H1 (cell line): ENCODE measurements around the gene PTMA. TPM values are rescaled to one million over a fixed set of nuclear protein-coding genes. Genes with fewer than 3 reads are reported as not detected.

Experiments used
- CTCF ChIA-PET: fragments of 300-600 bp; sonication (Branson Sonifier 250); formaldehyde crosslinking; loops from one replicate; lab custom pipeline; 2021; ENCODE audit not compliant: partially characterized antibody; lab: Charles Lee
- POLR2A ChIA-PET: fragments of 300-600 bp; sonication (Branson Sonifier 250); formaldehyde crosslinking; loops from one replicate; lab custom pipeline; 2021; ENCODE audit warnings: inconsistent platforms; ENCODE audit not compliant: partially characterized antibody; lab: Charles Lee
- DNase-seq, 2 experiments: peaks; one replicate each; pipeline versions ENCODE4 v3.0.0 to v3.0.0-alpha.2; 2010 to 2022; ENCODE audit warnings: low spot score in 2 of 2, low read depth in 1 of 2, mixed read lengths in 1 of 2
- FAIRE-seq: peaks from 2 replicates; lab custom pipeline; 2011; peaks lifted over from hg19 to GRCh38; lab: Jason Lieb, UNC
- H2AFZ ChIP-seq: 2 replicates; pipeline ENCODE4 v1.8.1; 2012; ENCODE audit warnings: low read length, inconsistent platforms
- H2AK5ac ChIP-seq: 2 replicates; pipeline ENCODE4 v1.6.1; 2013; ENCODE audit warnings: low read depth, low read length
- H2BK120ac ChIP-seq: replicated peaks from 2 replicates; pipeline ENCODE3; 2013; ENCODE audit warnings: low read depth, low read length, inconsistent platforms
- H2BK12ac ChIP-seq: 2 replicates; pipeline ENCODE4 v1.6.1; 2013; ENCODE audit warnings: low read depth, low read length
- H2BK15ac ChIP-seq: 2 replicates; pipeline ENCODE4 v1.6.1; 2013; ENCODE audit warnings: low read length
- H2BK20ac ChIP-seq: 2 replicates; pipeline ENCODE4 v1.6.1; 2013; ENCODE audit warnings: low read length
- H2BK5ac ChIP-seq: 2 replicates; pipeline ENCODE4 v1.6.1; 2013; ENCODE audit warnings: low read depth, low read length
- H3K14ac ChIP-seq: 2 replicates; pipeline ENCODE4 v1.6.1; 2013; ENCODE audit warnings: inconsistent platforms; ENCODE audit not compliant: insufficient read length
- H3K18ac ChIP-seq: 2 replicates; pipeline ENCODE4 v1.6.1; 2013; ENCODE audit warnings: low read length; ENCODE audit errors: extremely low read depth
- H3K23ac ChIP-seq: 2 replicates; pipeline ENCODE4 v1.6.1; 2013; ENCODE audit warnings: inconsistent platforms; ENCODE audit not compliant: insufficient read length
- H3K23me2 ChIP-seq: 2 replicates; pipeline ENCODE4 v1.6.1; 2013; ENCODE audit warnings: low read depth, low read length
- H3K27ac ChIP-seq: 2 replicates; pipeline ENCODE4 v1.6.1; 2011; ENCODE audit warnings: low read depth, low read length, inconsistent platforms
- H3K27me3 ChIP-seq, 4 experiments: replicated peaks in 1 of 4; 1 replicate in 1 of 4; 2 replicates in 3 of 4; pipeline versions ENCODE4 v1.6.1 to v1.8.1; 2011 to 2013; ENCODE audit warnings: low read length in 3 of 4, mild to moderate bottlenecking in 3 of 4, inconsistent platforms in 2 of 4, mixed read lengths in 2 of 4, moderate library complexity in 1 of 4; ENCODE audit not compliant: control insufficient read depth in 3 of 4, insufficient read depth in 3 of 4; ENCODE audit errors: extremely low read depth in 1 of 4
- H3K36me3 ChIP-seq, 4 experiments: 2 replicates each; pipeline versions ENCODE4 v1.6.1 to v1.8.1; 2011 to 2013; ENCODE audit warnings: mild to moderate bottlenecking in 4 of 4, low read length in 3 of 4, moderate library complexity in 2 of 4, control low read depth in 1 of 4, inconsistent platforms in 1 of 4; ENCODE audit not compliant: insufficient read depth in 4 of 4, control insufficient read depth in 2 of 4
- H3K4ac ChIP-seq: replicated peaks from 2 replicates; pipeline ENCODE3; 2013; ENCODE audit warnings: low read length, low read depth, mixed read lengths, inconsistent platforms; ENCODE audit not compliant: insufficient read length
- H3K4me1 ChIP-seq, 4 experiments: replicated peaks in 1 of 4; 1 replicate in 1 of 4; 2 replicates in 3 of 4; pipeline versions ENCODE4 v1.6.1 to v1.8.1; 2011 to 2013; ENCODE audit warnings: low read length in 3 of 4, inconsistent platforms in 2 of 4, mixed read lengths in 1 of 4; ENCODE audit not compliant: insufficient read depth in 4 of 4, control insufficient read depth in 3 of 4
- H3K4me2 ChIP-seq, 2 experiments: 2 replicates each; pipeline versions ENCODE4 v1.6.1 to v1.8.1; 2011 to 2013; ENCODE audit warnings: low read depth in 2 of 2, low read length in 2 of 2, control low read depth in 1 of 2, inconsistent platforms in 1 of 2, mild to moderate bottlenecking in 1 of 2; ENCODE audit not compliant: insufficient read depth in 1 of 2
- H3K4me3 ChIP-seq, 4 experiments: fragments of 200-600, 300-600 bp in 1 of 4; sonication (generic), shearing (Covaris generic), sonication (Bioruptor Twin) in 1 of 4; 2 replicates each; pipeline versions ENCODE4 v1.5.1 to v1.8.1; 2011 to 2016; ENCODE audit warnings: low read length in 4 of 4, low read depth in 3 of 4, control low read depth in 2 of 4, inconsistent platforms in 2 of 4, mild to moderate bottlenecking in 2 of 4, mixed read lengths in 1 of 4, moderate library complexity in 1 of 4; ENCODE audit not compliant: insufficient read depth in 2 of 4; ENCODE audit errors: extremely low read depth in 1 of 4
- H3K56ac ChIP-seq: replicated peaks from 2 replicates; pipeline ENCODE3; 2013; ENCODE audit warnings: low read depth, mild to moderate bottlenecking, mixed read lengths, low read length, inconsistent platforms; ENCODE audit not compliant: insufficient read length
- H3K79me1 ChIP-seq: 2 replicates; pipeline ENCODE4 v1.6.1; 2013; ENCODE audit warnings: low read depth, low read length, control low read depth
- H3K79me2 ChIP-seq, 2 experiments: 2 replicates each; pipeline versions ENCODE4 v1.6.1 to v1.8.1; 2012 to 2013; ENCODE audit warnings: low read length in 2 of 2, mild to moderate bottlenecking in 2 of 2, inconsistent platforms in 1 of 2; ENCODE audit not compliant: insufficient read depth in 2 of 2, control insufficient read depth in 1 of 2
- H3K9ac ChIP-seq, 4 experiments: replicated peaks in 1 of 4; 1 replicate in 1 of 4; 2 replicates in 3 of 4; pipeline versions ENCODE4 v1.6.1 to v1.8.1; 2011 to 2013; ENCODE audit warnings: low read depth in 3 of 4, low read length in 3 of 4, control low read depth in 2 of 4, mild to moderate bottlenecking in 2 of 4, moderate library complexity in 2 of 4, inconsistent platforms in 1 of 4; ENCODE audit errors: extremely low read depth in 1 of 4
- H3K9me3 ChIP-seq, 2 experiments: 2 replicates each; pipeline versions ENCODE4 v1.6.1 to v1.8.1; 2012 to 2013; ENCODE audit warnings: mild to moderate bottlenecking in 2 of 2, moderate library complexity in 2 of 2, control low read depth in 1 of 2, inconsistent platforms in 1 of 2, low read depth in 1 of 2, low read length in 1 of 2, mixed read lengths in 1 of 2; ENCODE audit not compliant: insufficient read depth in 2 of 2
- H4K20me1 ChIP-seq, 2 experiments: replicated peaks in 1 of 2; 2 replicates each; pipeline versions ENCODE3 to v1.8.1; 2011 to 2013; ENCODE audit warnings: inconsistent platforms in 2 of 2, low read length in 2 of 2, mild to moderate bottlenecking in 1 of 2; ENCODE audit not compliant: insufficient read depth in 2 of 2, control insufficient read depth in 1 of 2
- H4K5ac ChIP-seq: 2 replicates; pipeline ENCODE4 v1.6.1; 2013; ENCODE audit warnings: low read length, low read depth, mixed read lengths, inconsistent platforms; ENCODE audit not compliant: insufficient read length
- H4K8ac ChIP-seq: 2 replicates; pipeline ENCODE4 v1.8.0; 2013; ENCODE audit warnings: mild to moderate bottlenecking, moderate library complexity, low read length, inconsistent platforms; ENCODE audit not compliant: insufficient read depth; ENCODE audit errors: extremely low read depth
- H4K91ac ChIP-seq: replicated peaks from 2 replicates; pipeline ENCODE3; 2013; ENCODE audit warnings: low read length, mixed read lengths, inconsistent platforms; ENCODE audit not compliant: insufficient read length
- HDAC6 ChIP-seq: IDR thresholded peaks from one replicate; pipeline ENCODE4 v1.7.1; 2012; ENCODE audit warnings: low read depth, mild to moderate bottlenecking, inconsistent platforms, low read length, moderate library complexity
- WGBS, 2 experiments: shearing (Covaris generic) in 1 of 2; methylation state at CpG; one replicate each; pipeline versions ENCODE4 v1.1.6 to v1.1.7; 2013 to 2015; ENCODE audit warnings: low lambda C conversion rate in 2 of 2, mixed read lengths in 2 of 2, inconsistent platforms in 1 of 2, low coverage in 1 of 2, missing lambda C conversion rate in 1 of 2; ENCODE audit not compliant: insufficient replicate concordance in 2 of 2, insufficient coverage in 1 of 2, insufficient read length in 1 of 2; ENCODE audit errors: extremely low coverage in 1 of 2, missing lambda C conversion rate in 1 of 2; 5-methylcytosine and 5-hydroxymethylcytosine counted together
- polyA plus RNA-seq, 7 experiments: library from polyadenylated mRNA; depleted of rRNA in 3 of 7; stranded (reverse) in 5 of 7; unstranded in 2 of 7; fragments of >200 nt in 5 of 7; fragments of 200-250 nt in 2 of 7; gene quantifications; 1 replicate in 5 of 7; 2 replicates in 1 of 7; 4 replicates in 1 of 7; pipeline versions ENCODE4 v1.2.1 to v1.2.3, GENCODE V29; 2011 to 2013; ENCODE audit warnings: missing spikeins in 2 of 7, mixed read lengths in 2 of 7
- total RNA-seq: library from RNA; stranded (reverse); fragmentation: NEBNext Ultra II Directional; extraction: Animal tissue kit (Norgen Biotek cat#: 25700); gene quantifications from 2 replicates; pipeline ENCODE4 v1.2.1, GENCODE V29; 2021
- TF ChIP-seq, protein P1 (sequence below): IDR thresholded peaks from 2 replicates; pipeline ENCODE4 v1.6.1; 2012; ENCODE audit warnings: inconsistent platforms

The PTMA gene
- total and polyA plus RNA-seq, 2 of the 8 experiments (the other 6 are each of a cell fraction or from before 2014, with no cell fraction given) = 683 to 2,680 TPM

GRCh38 chr2:231689124-231689893, 19.0 kb upstream of the PTMA start:
- H4K8ac ChIP-seq = no peak overlapping the region
- H2AFZ ChIP-seq = no peak overlapping the region
- no peak overlapping the region for H3K14ac ChIP-seq
- no peak overlapping the region for H3K18ac ChIP-seq
- H3K23ac ChIP-seq = no peak overlapping the region
- no peak overlapping the region for H3K27ac ChIP-seq
- WGBS, 2 experiments = 85% methylated on average over 14 of the region's 15 CpGs; no CpG with 5 or more reads in 1 of the 2 experiments
- H3K4ac ChIP-seq = no peak overlapping the region
- no peak overlapping the region for H4K5ac ChIP-seq
- no peak overlapping the region for H3K4me2 ChIP-seq
- peak overlapping the region; percentile 5; the same call in 1 of the 2 replicates for H2BK15ac ChIP-seq
- H2BK5ac ChIP-seq = peak overlapping the region; percentile 7; the same call in 1 of the 2 replicates
- H2BK12ac ChIP-seq = peak overlapping the region; percentile 35; the same call in 1 of the 2 replicates
- no peaks in the 10 kb centered on the region for H3K79me2 ChIP-seq
- H3K79me1 ChIP-seq = no peaks in the 10 kb centered on the region
- no peaks in the 10 kb centered on the region for H3K9me3 ChIP-seq
- ChIA-PET CTCF (interaction anchor here (0.6 to 31.4 kb wide), 6 partner anchors 13 to 100 kb away, joined by 3 to 555 read pairs (median 72); no protein-coding TSS in a partner anchor), POLR2A (interaction anchor here (0.6 to 27.8 kb wide), 8 partner anchors 12 to 77 kb away, joined by 3 to 1080 read pairs (median 14); partner anchors contain the start of gene PTMA)
- no peaks in the 10 kb centered on the region; the same call in 1 of the 2 replicates for H3K23me2 ChIP-seq
- 0 out of 2 replicates have a peak overlapping the region, but pooled peaks have one; percentile 2 for H2BK20ac ChIP-seq
- TF ChIP-seq, protein P1, sequence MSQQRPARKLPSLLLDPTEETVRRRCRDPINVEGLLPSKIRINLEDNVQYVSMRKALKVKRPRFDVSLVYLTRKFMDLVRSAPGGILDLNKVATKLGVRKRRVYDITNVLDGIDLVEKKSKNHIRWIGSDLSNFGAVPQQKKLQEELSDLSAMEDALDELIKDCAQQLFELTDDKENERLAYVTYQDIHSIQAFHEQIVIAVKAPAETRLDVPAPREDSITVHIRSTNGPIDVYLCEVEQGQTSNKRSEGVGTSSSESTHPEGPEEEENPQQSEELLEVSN = no peak
- no peak for TF ChIP-seq HDAC6
- no peaks in the 10 kb centered on the region for H3K27me3 ChIP-seq
- peaks cover 4 to 37% (median 19%) of the 10 kb centered on the region in 4 experiments for H3K4me1 ChIP-seq
- peak overlapping the region; percentile 89 for H2AK5ac ChIP-seq
- no peak overlapping the region; a peak in 1 of 7 replicates for H3K9ac ChIP-seq
- H3K36me3 ChIP-seq = no peaks in the 10 kb centered on the region
- H3K56ac ChIP-seq = no peak overlapping the region
- H4K20me1 ChIP-seq = peaks cover 0 to 1% of the 10 kb centered on the region in 2 experiments
- no peak for FAIRE-seq
- peak overlapping the region; percentile 52 for H4K91ac ChIP-seq
- H3K4me3 ChIP-seq = no peak overlapping the region
- DNase-seq = no peak
- H2BK120ac ChIP-seq = no peak overlapping the region
